Trophoblast cell (in vitro differentiated cells and primary cell): ENCODE measurements around the gene HOXB9.
A peak's percentile ranks its signal among the peaks of the same experiment; 100 is the strongest.

Experiments used
- DNase-seq, 2 donors: peaks; one replicate each; pipeline ENCODE4 v3.0.0-alpha.2; 2016
- H2AFZ ChIP-seq: 2 replicates; pipeline ENCODE4 v1.6.1; 2013; ENCODE audit warnings: low read length, moderate library complexity, mild to moderate bottlenecking; ENCODE audit not compliant: insufficient read depth, poor library complexity
- H2AK5ac ChIP-seq: 2 replicates; pipeline ENCODE4 v1.6.1; 2013; ENCODE audit warnings: mild to moderate bottlenecking, low read length
- H2BK120ac ChIP-seq: 2 replicates; pipeline ENCODE4 v1.6.1; 2013; ENCODE audit warnings: low read length, mild to moderate bottlenecking, moderate library complexity; ENCODE audit not compliant: insufficient read depth, poor library complexity
- H2BK12ac ChIP-seq: 2 replicates; pipeline ENCODE4 v1.6.1; 2013; ENCODE audit warnings: mild to moderate bottlenecking, low read length, moderate library complexity
- H2BK5ac ChIP-seq: 2 replicates; pipeline ENCODE4 v1.6.1; 2013; ENCODE audit warnings: low read length, low read depth, moderate library complexity, mild to moderate bottlenecking; ENCODE audit not compliant: poor library complexity
- H3K14ac ChIP-seq: 2 replicates; pipeline ENCODE4 v1.6.1; 2013; ENCODE audit warnings: mild to moderate bottlenecking, low read length
- H3K18ac ChIP-seq: 2 replicates; pipeline ENCODE4 v1.6.1; 2013; ENCODE audit warnings: mild to moderate bottlenecking, low read length
- H3K23ac ChIP-seq: 2 replicates; pipeline ENCODE4 v1.6.1; 2013; ENCODE audit warnings: low read length
- H3K27ac ChIP-seq: 2 replicates; pipeline ENCODE4 v1.5.1; 2013; ENCODE audit warnings: low read depth, mild to moderate bottlenecking, inconsistent platforms, low read length, moderate library complexity
- H3K27me3 ChIP-seq: 2 replicates; pipeline ENCODE4 v1.6.1; 2013; ENCODE audit warnings: inconsistent platforms, mild to moderate bottlenecking, low read length, moderate library complexity; ENCODE audit not compliant: insufficient read depth
- H3K36me3 ChIP-seq, 2 experiments: 1 replicate in 1 of 2; 2 replicates in 1 of 2; pipeline ENCODE4 v1.6.1; 2013; ENCODE audit warnings: low read length in 2 of 2, mild to moderate bottlenecking in 2 of 2, moderate library complexity in 1 of 2; ENCODE audit not compliant: insufficient read depth in 2 of 2, control insufficient read depth in 1 of 2
- H3K4ac ChIP-seq: 2 replicates; pipeline ENCODE4 v1.6.1; 2013; ENCODE audit warnings: low read depth, mild to moderate bottlenecking, low read length, moderate library complexity
- H3K4me1 ChIP-seq, 2 experiments: 1 replicate in 1 of 2; 2 replicates in 1 of 2; pipeline ENCODE4 v1.6.1; 2013; ENCODE audit warnings: low read length in 2 of 2, mild to moderate bottlenecking in 2 of 2, moderate library complexity in 1 of 2; ENCODE audit not compliant: insufficient read depth in 2 of 2, control insufficient read depth in 1 of 2
- H3K4me2 ChIP-seq: 2 replicates; pipeline ENCODE4 v1.6.1; 2013; ENCODE audit warnings: inconsistent platforms, mild to moderate bottlenecking, low read length, moderate library complexity
- H3K4me3 ChIP-seq: 2 replicates; pipeline ENCODE4 v1.5.1; 2013; ENCODE audit warnings: mild to moderate bottlenecking, low read depth, low read length, inconsistent platforms
- H3K79me1 ChIP-seq: one replicate; pipeline ENCODE4 v1.6.1; 2013; ENCODE audit warnings: low read length
- H3K79me2 ChIP-seq: 2 replicates; pipeline ENCODE4 v1.6.1; 2013; ENCODE audit warnings: low read length, mild to moderate bottlenecking; ENCODE audit not compliant: control insufficient read depth, insufficient read depth, poor library complexity
- H3K9ac ChIP-seq: 2 replicates; pipeline ENCODE4 v1.6.1; 2013; ENCODE audit warnings: mild to moderate bottlenecking, low read length
- H3K9me3 ChIP-seq: 2 replicates; pipeline ENCODE4 v1.6.1; 2013; ENCODE audit warnings: low read depth, mild to moderate bottlenecking, control low read depth, inconsistent platforms, low read length; ENCODE audit not compliant: insufficient read depth
- H4K12ac ChIP-seq: 2 replicates; pipeline ENCODE4 v1.6.1; 2013; ENCODE audit warnings: low read depth, mild to moderate bottlenecking, low read length, moderate library complexity
- H4K8ac ChIP-seq: 2 replicates; pipeline ENCODE4 v1.6.1; 2013; ENCODE audit warnings: low read depth, mild to moderate bottlenecking, low read length, moderate library complexity
- H4K91ac ChIP-seq: one replicate; pipeline ENCODE4 v1.6.1; 2013; ENCODE audit warnings: low read depth, mild to moderate bottlenecking, low read length, moderate library complexity
- WGBS: extraction: QIAGEN DNeasy Blood & Tissue Kit; methylation state at CpG from one replicate; pipeline ENCODE4 v1.1.7; 2013; ENCODE audit warnings: missing lambda C conversion rate; ENCODE audit not compliant: insufficient read length, insufficient coverage; ENCODE audit errors: extremely low coverage; 5-methylcytosine and 5-hydroxymethylcytosine counted together

HOXB9 gene

GRCh38 chr17:48621410-48622392 lies 4.5 kb downstream of the HOXB9 start:
- Histone ChIP-seq H4K8ac (no peak overlapping the region), H3K9me3 (peaks cover 13% of the 10 kb centered on the region), H3K18ac (no peak overlapping the region), H3K36me3 (no peaks in the 10 kb centered on the region), H3K27me3 (peaks cover 95% of the 10 kb centered on the region), H3K9ac (no peak overlapping the region), H4K12ac (no peak overlapping the region), H3K79me2 (no peaks in the 10 kb centered on the region), H3K4me2 (no peak overlapping the region), H2AK5ac (no peak overlapping the region), H4K91ac (no peak overlapping the region), H3K27ac (no peak overlapping the region), H2BK12ac (no peak overlapping the region), H3K23ac (no peak overlapping the region), H3K4ac (no peak overlapping the region), H3K14ac (no peak overlapping the region), H2BK5ac (no peak overlapping the region), H2BK120ac (no peak overlapping the region), H2AFZ (no peak overlapping the region), H3K4me3 (no peak overlapping the region), H3K79me1 (no peaks in the 10 kb centered on the region), H3K4me1 (peaks cover 10 to 18% of the 10 kb centered on the region in 2 experiments)
- DNase-seq: no peak
- WGBS: no CpG with 5 or more reads among the region's 41 CpGs

- H4K12ac ChIP-seq: no peak overlapping the region
- peaks cover 15% of the 10 kb centered on the region for H3K9me3 ChIP-seq
- no peak overlapping the region for H2BK12ac ChIP-seq
- H4K8ac ChIP-seq: no peak overlapping the region
- no peak overlapping the region for H3K23ac ChIP-seq
- H4K91ac ChIP-seq: no peak overlapping the region
- H3K4me1 ChIP-seq: peaks cover 8 to 11% of the 10 kb centered on the region in 2 experiments
- H2AK5ac ChIP-seq: no peak overlapping the region
- H3K4ac ChIP-seq: no peak overlapping the region
- no peak overlapping the region for H3K4me3 ChIP-seq
- no peaks in the 10 kb centered on the region for H3K79me1 ChIP-seq
- no peak overlapping the region for H2AFZ ChIP-seq
- H3K27me3 ChIP-seq: peaks cover 95% of the 10 kb centered on the region
- WGBS: no CpG with 5 or more reads among the region's 6 CpGs
- H3K79me2 ChIP-seq: no peaks in the 10 kb centered on the region
- no peak overlapping the region for H2BK120ac ChIP-seq
- H2BK5ac ChIP-seq: no peak overlapping the region
- no peak overlapping the region for H3K4me2 ChIP-seq
- no peak overlapping the region for H3K9ac ChIP-seq
- no peak overlapping the region for H3K27ac ChIP-seq
- H3K18ac ChIP-seq: no peak overlapping the region
- no peaks in the 10 kb centered on the region for H3K36me3 ChIP-seq
- H3K14ac ChIP-seq: no peak overlapping the region
- DNase-seq: no peak
These were observed 5.6 kb downstream of the HOXB9 start for GRCh38 chr17:48620461-48621139.

- Histone ChIP-seq H4K91ac (no peak overlapping the region), H4K8ac (no peak overlapping the region), H3K9me3 (peaks cover 15% of the 10 kb centered on the region), H3K36me3 (no peaks in the 10 kb centered on the region), H2BK5ac (no peak overlapping the region), H3K4ac (no peak overlapping the region), H3K79me2 (no peaks in the 10 kb centered on the region), H3K14ac (no peak overlapping the region), H2AK5ac (no peak overlapping the region), H3K27me3 (peaks cover 94% of the 10 kb centered on the region), H3K4me3 (no peak overlapping the region), H3K27ac (no peak overlapping the region), H3K79me1 (no peaks in the 10 kb centered on the region), H2AFZ (no peak overlapping the region), H3K23ac (no peak overlapping the region), H3K9ac (no peak overlapping the region), H2BK12ac (no peak overlapping the region), H3K4me1 (peaks cover 3 to 5% of the 10 kb centered on the region in 2 experiments), H3K18ac (no peak overlapping the region), H2BK120ac (no peak overlapping the region), H4K12ac (no peak overlapping the region), H3K4me2 (no peak overlapping the region)
- WGBS: no CpG with 5 or more reads among the region's 32 CpGs
- no peak for DNase-seq
These were observed 6.2 kb downstream of the HOXB9 start for GRCh38 chr17:48619826-48620449.

- Histone ChIP-seq H3K4me3 (no peak overlapping the region), H3K4me1 (peaks cover 6 to 7% of the 10 kb centered on the region in 2 experiments), H3K4ac (no peak overlapping the region), H4K91ac (no peak overlapping the region), H4K8ac (no peak overlapping the region), H3K23ac (no peak overlapping the region), H2BK12ac (no peak overlapping the region), H3K27me3 (peaks cover 90% of the 10 kb centered on the region), H3K9ac (no peak overlapping the region), H3K18ac (no peak overlapping the region), H3K79me1 (peaks cover 2% of the 10 kb centered on the region), H2AK5ac (no peak overlapping the region), H2AFZ (no peak overlapping the region), H2BK120ac (no peak overlapping the region), H3K4me2 (peak overlapping the region; percentile 50), H4K12ac (no peak overlapping the region), H3K14ac (no peak overlapping the region), H3K36me3 (no peaks in the 10 kb centered on the region), H3K9me3 (peaks cover 15% of the 10 kb centered on the region), H3K27ac (no peak overlapping the region), H2BK5ac (no peak overlapping the region), H3K79me2 (no peaks in the 10 kb centered on the region)
- DNase-seq: peak; percentile 84 to 95
- no CpG with 5 or more reads among the region's 25 CpGs for WGBS
These were observed 7.8 kb downstream of the HOXB9 start for GRCh38 chr17:48618256-48618896.
